ENCODE measurements around the gene UMAD1. TPM values are rescaled to one million over a fixed set of nuclear protein-coding genes. Genes with fewer than 3 reads are reported as not detected.

Gene UMAD1
- total RNA-seq, 1 donor from 2014 or later = 11.3 TPM

- Histone ChIP-seq H3K36me3 (ENCODE audit: control insufficient read depth, insufficient read depth, low read length) (no peaks in the 10 kb centered on the region), H3K4me3 (ENCODE audit: low read depth, low read length) (no peak overlapping the region), H3K27me3 (ENCODE audit: control insufficient read depth, insufficient read depth, low read length) (no peaks in the 10 kb centered on the region)
- no peak for FAIRE-seq
- DNase-seq (ENCODE audit: low read depth) = no peak
- no peak for TF ChIP-seq CTCF (IDR thresholded peaks at IDR 0.05; ENCODE audit: insufficient read depth, low read length, severe bottlenecking)
Measured at GRCh38 chr7:7870555-7870954, 230.0 kb downstream of the UMAD1 start.

GRCh38 chr7:7876419-7876818 is 235.9 kb downstream of the UMAD1 start:
- FAIRE-seq (no peak), DNase-seq (ENCODE audit: low read depth) (no peak)
- Histone ChIP-seq H3K36me3 (ENCODE audit: control insufficient read depth, insufficient read depth, low read length) (no peaks in the 10 kb centered on the region), H3K27me3 (ENCODE audit: control insufficient read depth, insufficient read depth, low read length) (no peaks in the 10 kb centered on the region), H3K4me3 (ENCODE audit: low read depth, low read length) (no peak overlapping the region)
- TF ChIP-seq CTCF (IDR thresholded peaks at IDR 0.05; ENCODE audit: insufficient read depth, low read length, severe bottlenecking) = no peak

- no peaks in the 10 kb centered on the region for H3K36me3 ChIP-seq (ENCODE audit: control insufficient read depth, insufficient read depth, low read length)
- no peaks in the 10 kb centered on the region for H3K27me3 ChIP-seq (ENCODE audit: control insufficient read depth, insufficient read depth, low read length)
- FAIRE-seq = no peak
- DNase-seq (ENCODE audit: low read depth) = no peak
- no peak for TF ChIP-seq CTCF (IDR thresholded peaks at IDR 0.05; ENCODE audit: insufficient read depth, low read length, severe bottlenecking)
- no peak overlapping the region for H3K4me3 ChIP-seq (ENCODE audit: low read depth, low read length)
Measured at GRCh38 chr7:7881581-7881980, 241.0 kb downstream of the UMAD1 start.

- DNase-seq (ENCODE audit: low read depth) = no peak
- H3K4me3 ChIP-seq (ENCODE audit: low read depth, low read length) = no peak overlapping the region
- FAIRE-seq = no peak
- no peaks in the 10 kb centered on the region for H3K27me3 ChIP-seq (ENCODE audit: control insufficient read depth, insufficient read depth, low read length)
- TF ChIP-seq CTCF (IDR thresholded peaks at IDR 0.05; ENCODE audit: insufficient read depth, low read length, severe bottlenecking) = no peak
- H3K36me3 ChIP-seq (ENCODE audit: control insufficient read depth, insufficient read depth, low read length) = no peaks in the 10 kb centered on the region
Measured at GRCh38 chr7:7882888-7883287, 242.3 kb downstream of the UMAD1 start.

GRCh38 chr7:7883394-7883793 is 242.8 kb downstream of the UMAD1 start:
- no peak for FAIRE-seq
- no peak for DNase-seq (ENCODE audit: low read depth)
- TF ChIP-seq CTCF (IDR thresholded peaks at IDR 0.05; ENCODE audit: insufficient read depth, low read length, severe bottlenecking) = no peak
- no peaks in the 10 kb centered on the region for H3K36me3 ChIP-seq (ENCODE audit: control insufficient read depth, insufficient read depth, low read length)
- H3K4me3 ChIP-seq (ENCODE audit: low read depth, low read length) = no peak overlapping the region
- no peaks in the 10 kb centered on the region for H3K27me3 ChIP-seq (ENCODE audit: control insufficient read depth, insufficient read depth, low read length)

GRCh38 chr7:7884855-7885254 is 244.3 kb downstream of the UMAD1 start:
- no peak for FAIRE-seq
- Histone ChIP-seq H3K36me3 (ENCODE audit: control insufficient read depth, insufficient read depth, low read length) (no peaks in the 10 kb centered on the region), H3K27me3 (ENCODE audit: control insufficient read depth, insufficient read depth, low read length) (no peaks in the 10 kb centered on the region), H3K4me3 (ENCODE audit: low read depth, low read length) (no peak overlapping the region)
- no peak for TF ChIP-seq CTCF (IDR thresholded peaks at IDR 0.05; ENCODE audit: insufficient read depth, low read length, severe bottlenecking)
- peak; percentile 34 for DNase-seq (ENCODE audit: low read depth)
